Stomach (tissue), 9 donors: ENCODE data around the gene DCST1. TPM values are rescaled to one million over a fixed set of nuclear protein-coding genes. Genes with fewer than 3 reads are reported as not detected.

ENCODE experiments used
- DNase-seq, 2 donors: peaks; one replicate each; pipeline versions ENCODE4 v3.0.0 to v3.0.0-alpha.2; 2013 to 2019
- H3K27ac ChIP-seq, 5 donors: fragments of 200-600 bp in 4 of 5; sonication (generic) in 4 of 5; one replicate each; pipeline ENCODE4 v1.5.1; 2013 to 2019; ENCODE audit warnings: mild to moderate bottlenecking in 1 of 5, moderate library complexity in 1 of 5
- H3K27me3 ChIP-seq, 3 donors: fragments of 200-600 bp; sonication (generic); one replicate each; pipeline ENCODE4 v1.5.1; 2017 to 2019; ENCODE audit warnings: mixed run types in 1 of 3
- H3K36me3 ChIP-seq, 4 donors: fragments of 200-600 bp; sonication (generic); 1 replicate in 3 of 4; 2 replicates in 1 of 4; pipeline ENCODE4 v1.5.1; 2016 to 2019
- H3K4me1 ChIP-seq, 4 donors: fragments of 200-600 bp; sonication (generic); one replicate each; pipeline ENCODE4 v1.5.1; 2016 to 2019
- H3K4me3 ChIP-seq, 4 donors: fragments of 200-600 bp; sonication (generic) in 3 of 4; one replicate each; pipeline ENCODE4 v1.5.1; 2016 to 2019; ENCODE audit warnings: mild to moderate bottlenecking in 1 of 4
- H3K9me3 ChIP-seq, 4 donors: fragments of 200-600 bp; sonication (generic); one replicate each; pipeline ENCODE4 v1.5.1; 2016 to 2019
- CTCF ChIP-seq, 7 experiments: fragments of 450-650 bp in 4 of 7; fragments of 200-600 bp in 3 of 7; sonication (generic) in 3 of 7; IDR thresholded peaks; one replicate each; pipeline ENCODE4 v1.5.1; 2016 to 2019; ENCODE audit warnings: antibody characterized with exemption in 7 of 7, control low read depth in 2 of 7, mild to moderate bottlenecking in 1 of 7
- EP300 ChIP-seq: sonication (generic); formaldehyde crosslinking; IDR thresholded peaks from one replicate; pipeline ENCODE4 v1.6.1; 2017; ENCODE audit warnings: antibody characterized with exemption
- POLR2A ChIP-seq, 4 donors: fragments of 450-650 bp; IDR thresholded peaks; one replicate each; pipeline ENCODE4 v1.6.1; 2016; ENCODE audit warnings: antibody characterized with exemption in 4 of 4, control low read depth in 2 of 4, mild to moderate bottlenecking in 1 of 4, moderate library complexity in 1 of 4
- POLR2AphosphoS5 ChIP-seq, 3 donors: sonication (generic); formaldehyde crosslinking; IDR thresholded peaks; one replicate each; pipeline ENCODE4 v1.6.1; 2016; ENCODE audit warnings: antibody characterized with exemption in 3 of 3
- WGBS, 5 donors: extraction: QIAGEN DNeasy Blood & Tissue Kit in 3 of 5; methylation state at CpG; one replicate each; pipeline versions ENCODE4 v1.1.5 to v1.1.7; 2013 to 2018; 5-methylcytosine and 5-hydroxymethylcytosine counted together
- intact Hi-C: fragments of 100-400 bp; cut with DNase I; formaldehyde crosslinking; loops from one replicate; pipeline ENCODE4 v1.15.1; 2023; ENCODE audit warnings: low total_unique reads
- polyA plus RNA-seq, 3 donors: library from polyadenylated mRNA; stranded (reverse); fragments of 200-250 nt; gene quantifications; one replicate each; pipeline ENCODE4 v1.2.3, GENCODE V29; 2013
- total RNA-seq, 5 donors: library from RNA; depleted of rRNA; stranded (reverse); fragments of >200 nt; gene quantifications; one replicate each; pipeline versions ENCODE4 v1.1.0 to v1.2.3, GENCODE V29; 2014 to 2016
- donor health status: healthy with polysubstance abuse.
- donor health status: Bipolar disorder and iron deficiency.
- donor health status: healthy.

DCST1 gene
- total and polyA plus RNA-seq, 8 donors: 0.13 to 0.89 (median 0.18) TPM; not detected in 5

GRCh38 chr1:155030899-155031298 lies 2.7 kb upstream of the DCST1 start:
- intact Hi-C loops: no loop called here
- no peak overlapping the region for H3K4me3 ChIP-seq
- no peak for DNase-seq
- H3K27ac ChIP-seq: no peak overlapping the region
- H3K36me3 ChIP-seq: no peaks in the 10 kb centered on the region
- H3K4me1 ChIP-seq: no peaks in the 10 kb centered on the region
- TF ChIP-seq EP300 (no peak), CTCF (IDR thresholded peaks at IDR 0.05) (no peak), POLR2AphosphoS5 (IDR thresholded peaks at IDR 0.05) (no peak), POLR2A (IDR thresholded peaks at IDR 0.05) (no peak)
- no peaks in the 10 kb centered on the region for H3K9me3 ChIP-seq
- 68 to 86% (median 83%) methylated on average over 11 of the region's 11 CpGs for WGBS, 5 donors
- H3K27me3 ChIP-seq: no peaks in the 10 kb centered on the region

- no peak for TF ChIP-seq POLR2A (IDR thresholded peaks at IDR 0.05)
- TF ChIP-seq EP300: no peak
- no peak for TF ChIP-seq POLR2AphosphoS5 (IDR thresholded peaks at IDR 0.05)
- TF ChIP-seq CTCF (IDR thresholded peaks at IDR 0.05): no peak
- Histone ChIP-seq H3K4me3 (no peak overlapping the region), H3K9me3 (no peaks in the 10 kb centered on the region), H3K27me3 (no peaks in the 10 kb centered on the region), H3K4me1 (no peaks in the 10 kb centered on the region), H3K36me3 (no peaks in the 10 kb centered on the region), H3K27ac (no peak overlapping the region)
- intact Hi-C loops: no loop called here
- 82 to 89% (median 86%) methylated on average over 10 to 12 of the region's 12 CpGs for WGBS, 5 donors
- DNase-seq: no peak
Observed at GRCh38 chr1:155032886-155033285, 738 bp upstream of the DCST1 start.

- Histone ChIP-seq H3K27me3 (no peaks in the 10 kb centered on the region), H3K4me3 (no peak overlapping the region), H3K9me3 (no peaks in the 10 kb centered on the region), H3K4me1 (peaks cover 12 to 15% (median 12%) of the 10 kb centered on the region in 4 donors), H3K27ac (no peak overlapping the region), H3K36me3 (no peaks in the 10 kb centered on the region)
- 78 to 87% (median 85%) methylated on average over 16 to 20 of the region's 20 CpGs for WGBS, 5 donors
- TF ChIP-seq CTCF (IDR thresholded peaks at IDR 0.05) (no peak), POLR2AphosphoS5 (IDR thresholded peaks at IDR 0.05) (no peak), POLR2A (IDR thresholded peaks at IDR 0.05) (no peak), EP300 (no peak)
- intact Hi-C loops: no loop called here
- DNase-seq: no peak
Observed at GRCh38 chr1:155034318-155035208, 939 bp downstream of the DCST1 start.

GRCh38 chr1:155035936-155036335 lies 2.3 kb downstream of the DCST1 start:
- peaks cover 12 to 16% (median 12%) of the 10 kb centered on the region in 4 donors for H3K4me1 ChIP-seq
- intact Hi-C loops: no loop called here
- H3K36me3 ChIP-seq: no peaks in the 10 kb centered on the region
- no peak overlapping the region for H3K27ac ChIP-seq
- H3K9me3 ChIP-seq: no peaks in the 10 kb centered on the region
- 83 to 89% (median 87%) methylated on average over 2 of the region's 2 CpGs for WGBS, 5 donors
- no peaks in the 10 kb centered on the region for H3K27me3 ChIP-seq
- no peak for TF ChIP-seq POLR2AphosphoS5 (IDR thresholded peaks at IDR 0.05)
- no peak for TF ChIP-seq CTCF (IDR thresholded peaks at IDR 0.05)
- no peak for TF ChIP-seq POLR2A (IDR thresholded peaks at IDR 0.05)
- no peak for TF ChIP-seq EP300
- DNase-seq: no peak
- H3K4me3 ChIP-seq: no peak overlapping the region
